T-helper 22 cell (primary cell): ENCODE results near the gene RGS17.
"Not testable (repeated sequence)": the region's sequence is repeated elsewhere in the genome, so short reads cannot be mapped to it uniquely, and the experiment has no call there.

Experiments used
- DNase-seq: peaks from one replicate; pipeline ENCODE4 v3.0.0-alpha.2; 2020; ENCODE audit warnings: low read depth

Gene RGS17

GRCh38 chr6:152984513-152984872, 146.6 kb downstream of the RGS17 start:
- DNase-seq = no peak

- DNase-seq = peak; percentile 87
Measured at GRCh38 chr6:152983637-152984512, 147.2 kb downstream of the RGS17 start.

- DNase-seq = peak; percentile 93
Measured at GRCh38 chr6:152982904-152983636, 148.0 kb downstream of the RGS17 start, which contains the start of gene FBXO5. Gene FBXO5, minus strand, starts transcription at chr6:152983041. Its CDS starts 82 bp downstream, at chr6:152982959.

- DNase-seq = no peak
Measured at GRCh38 chr6:152981989-152982903, 148.8 kb downstream of the RGS17 start.

- no peak for DNase-seq
Measured at GRCh38 chr6:152981219-152981618, 149.9 kb downstream of the RGS17 start.

GRCh38 chr6:152980656-152981055, 150.4 kb downstream of the RGS17 start:
- DNase-seq = no peak

GRCh38 chr6:152979116-152979515, 152.0 kb downstream of the RGS17 start:
- no peak for DNase-seq

- DNase-seq = no peak
Measured at GRCh38 chr6:152978058-152978457, 153.0 kb downstream of the RGS17 start.

- DNase-seq = no peak
Measured at GRCh38 chr6:152977556-152977955, 153.5 kb downstream of the RGS17 start.

GRCh38 chr6:152976749-152977148, 154.3 kb downstream of the RGS17 start:
- no peak for DNase-seq

GRCh38 chr6:152975204-152975915, 155.7 kb downstream of the RGS17 start:
- no peak for DNase-seq

GRCh38 chr6:152973916-152974315, 157.2 kb downstream of the RGS17 start:
- DNase-seq = no peak

GRCh38 chr6:152969688-152970418, 161.2 kb downstream of the RGS17 start:
- no peak for DNase-seq

GRCh38 chr6:152966168-152966894, 164.8 kb downstream of the RGS17 start:
- not testable (repeated sequence) for DNase-seq

GRCh38 chr6:152959333-152959732, 171.7 kb downstream of the RGS17 start:
- no peak for DNase-seq

- no peak for DNase-seq
Measured at GRCh38 chr6:152957796-152958195, 173.3 kb downstream of the RGS17 start.
